HG03060 (cell line): Measurements from ENCODE around the gene OS9.

ENCODE experiments used
- ATAC-seq: cut with Tn5 transposase; IDR thresholded peaks from one replicate; pipeline ENCODE4 v1.9.1; 2021; ENCODE audit warnings: low read depth, moderate number of reproducible peaks; ENCODE audit not compliant: unreplicated experiment

OS9 gene

GRCh38 chr12:57735198-57735855 lies 41.4 kb downstream of the OS9 start:
- no peak for ATAC-seq

- ATAC-seq = no peak
Observed at GRCh38 chr12:57735952-57736740, 42.2 kb downstream of the OS9 start.

DNA sequence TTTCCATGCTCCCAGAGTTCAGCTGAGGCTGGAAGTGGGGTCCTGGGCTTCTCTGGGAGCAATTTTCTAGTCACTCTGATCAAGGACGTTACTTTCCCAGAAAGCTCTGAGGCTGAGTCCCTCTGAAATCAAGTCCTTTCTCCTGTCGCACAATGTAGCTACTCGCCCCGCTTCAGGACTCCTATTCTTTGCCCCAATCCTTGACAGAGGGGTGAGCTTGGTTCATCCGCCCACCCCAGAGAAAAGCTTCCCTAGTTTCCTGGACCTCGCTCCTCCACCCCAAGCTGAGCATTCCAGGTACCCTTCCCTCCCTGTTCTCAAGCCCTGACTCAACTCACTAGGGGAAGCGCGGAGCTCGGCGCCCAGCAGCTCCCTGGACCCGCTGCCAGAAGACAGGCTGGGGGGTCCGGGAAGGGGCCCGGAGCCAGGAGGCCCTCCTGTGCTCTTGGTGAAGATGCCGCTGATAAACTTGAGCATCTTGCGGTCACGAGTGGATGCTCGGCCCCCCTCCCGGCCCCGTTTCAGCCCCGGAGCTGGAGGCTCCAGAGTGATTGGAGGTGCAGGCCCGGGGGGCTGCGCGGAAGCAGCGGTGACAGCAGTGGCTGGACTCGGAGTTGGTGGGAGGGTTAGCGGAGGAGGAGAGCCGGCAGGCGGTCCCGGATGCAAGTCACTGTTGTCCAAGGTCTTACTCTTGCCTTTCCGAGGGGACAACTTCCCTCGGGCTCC lies 43.0 kb downstream of the OS9 start:
- ATAC-seq = no peak

GRCh38 chr12:57737467-57738460 lies 43.8 kb downstream of the OS9 start:
- ATAC-seq = no peak

- no peak for ATAC-seq
Observed at GRCh38 chr12:57738661-57739237, 44.8 kb downstream of the OS9 start, which contains the start of gene AGAP2. AGAP2 (minus strand) TSS chr12:57738742; CDS start chr12:57738246, 496 bp downstream.

- ATAC-seq = no peak
Observed at GRCh38 chr12:57739387-57739786, 45.5 kb downstream of the OS9 start.

DNA sequence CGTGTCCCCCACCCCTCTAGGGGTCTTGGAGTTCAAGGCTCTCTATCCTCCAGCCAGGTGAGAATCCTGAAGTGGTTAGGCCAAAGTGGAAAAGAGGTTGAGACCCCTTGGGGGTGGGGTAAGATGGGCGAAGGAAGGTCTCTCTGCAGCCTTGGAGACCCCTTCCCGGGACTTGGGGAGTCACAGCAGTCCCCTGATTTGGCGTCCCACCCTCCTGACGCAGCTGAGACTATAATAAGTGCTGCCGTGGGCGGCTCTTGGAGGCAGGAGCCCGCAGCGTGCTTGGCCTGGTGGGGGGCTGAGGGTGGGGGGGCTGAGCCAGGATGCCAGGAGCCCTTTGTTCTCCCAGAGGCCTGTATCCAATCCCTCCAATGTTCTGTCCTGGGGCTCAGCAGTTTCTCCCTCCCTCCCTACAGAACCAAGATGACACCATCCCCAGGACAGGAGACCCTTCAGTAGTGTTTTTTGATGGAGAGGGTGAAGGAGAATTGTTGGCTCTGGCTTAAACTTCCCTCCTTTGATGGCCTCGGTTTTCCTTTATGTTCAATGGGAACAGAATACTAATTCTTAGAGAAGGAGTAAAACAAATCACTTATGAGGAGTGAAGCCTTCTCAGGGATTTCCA lies 46.1 kb downstream of the OS9 start:
- no peak for ATAC-seq

- peak; percentile 34 for ATAC-seq
Observed at GRCh38 chr12:57740656-57741412, 46.9 kb downstream of the OS9 start.

- no peak for ATAC-seq
Observed at GRCh38 chr12:57741413-57741789, 47.5 kb downstream of the OS9 start.

DNA sequence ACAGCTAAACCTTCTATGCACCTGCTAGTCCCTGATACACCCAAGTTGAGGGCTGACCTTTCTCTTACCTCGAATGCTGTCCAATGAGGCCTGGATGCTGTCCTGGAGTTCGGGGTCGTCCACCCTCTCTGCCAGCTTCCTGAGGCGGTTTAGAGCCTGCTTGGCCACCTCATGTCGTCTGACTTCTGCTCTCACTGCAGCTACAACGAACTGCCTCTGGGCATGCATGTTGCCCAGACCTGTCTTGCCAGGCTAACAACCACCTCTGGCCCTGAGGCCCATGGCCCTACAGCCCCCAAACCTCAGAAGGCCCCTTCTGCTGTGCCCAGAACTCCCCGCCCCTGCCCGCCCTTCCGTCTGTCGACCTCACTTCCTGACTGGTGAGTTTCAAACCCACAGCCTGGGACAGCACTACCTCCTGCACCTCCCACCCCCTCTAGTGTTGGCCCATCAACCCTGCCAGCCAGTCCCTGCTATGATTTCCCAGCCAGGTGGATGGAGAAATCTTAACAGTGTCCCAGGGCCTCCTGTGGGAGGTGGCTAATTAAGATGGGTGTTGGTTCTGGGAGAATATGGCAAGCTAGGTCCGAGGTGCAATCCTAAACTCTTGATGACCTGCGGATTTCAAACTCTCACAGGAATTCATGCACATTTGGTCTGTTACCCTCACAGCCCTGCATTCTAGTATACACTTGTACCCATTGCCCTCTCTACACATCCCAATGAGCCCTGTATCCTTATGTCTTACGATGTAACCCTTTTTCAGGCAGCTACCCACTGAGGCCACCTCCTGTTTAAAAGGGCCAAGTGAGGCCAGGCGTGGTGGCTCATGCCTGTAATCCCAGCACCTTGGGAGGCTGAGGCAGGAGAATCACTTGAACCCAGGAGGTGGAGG lies 48.2 kb downstream of the OS9 start:
- peak; percentile 44 for ATAC-seq

DNA sequence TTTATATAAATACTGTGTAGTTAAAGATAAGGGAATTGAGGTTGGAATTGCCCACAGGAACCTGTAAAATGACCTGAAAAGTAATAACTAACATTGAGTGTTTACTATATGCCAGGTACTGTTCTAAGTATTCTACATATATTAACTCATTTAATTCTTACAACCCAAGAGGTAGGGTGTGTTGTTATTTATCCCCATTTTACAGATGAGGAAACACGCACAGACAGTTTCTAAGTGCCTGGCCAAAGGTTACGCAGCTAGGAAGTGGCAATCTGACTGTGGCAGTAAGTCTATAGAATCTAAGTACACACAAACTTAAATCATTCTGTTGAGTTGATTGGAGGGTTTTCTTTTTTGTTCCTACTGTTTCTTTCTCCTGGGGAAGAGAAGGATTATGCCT lies 49.8 kb downstream of the OS9 start:
- ATAC-seq = no peak

GRCh38 chr12:57744194-57744776 lies 50.4 kb downstream of the OS9 start:
- ATAC-seq = peak; percentile 3

GRCh38 chr12:57744777-57745484 lies 51.0 kb downstream of the OS9 start, which contains the start of gene TSPAN31:
TSPAN31 (plus strand) TSS chr12:57745039; CDS start chr12:57745155, 116 bp downstream.
- ATAC-seq = peak; percentile 79

DNA sequence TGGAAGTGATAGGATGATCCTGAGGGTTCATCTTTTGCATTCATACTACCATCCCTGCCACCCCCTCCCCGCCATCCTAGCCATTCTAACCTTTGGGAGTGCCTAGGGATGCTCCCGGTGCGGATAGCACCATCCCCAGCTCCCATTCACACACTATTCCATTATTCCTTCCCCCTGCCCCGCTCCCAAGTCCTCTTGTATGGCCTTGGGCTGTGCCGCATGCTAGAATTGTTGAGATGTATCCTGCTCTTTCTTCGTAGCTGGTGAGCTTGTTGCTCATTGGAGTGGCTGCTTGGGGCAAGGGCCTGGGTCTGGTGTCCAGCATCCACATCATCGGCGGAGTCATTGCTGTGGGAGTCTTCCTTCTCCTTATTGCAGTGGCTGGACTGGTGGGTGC lies 51.6 kb downstream of the OS9 start:
- no peak for ATAC-seq

DNA sequence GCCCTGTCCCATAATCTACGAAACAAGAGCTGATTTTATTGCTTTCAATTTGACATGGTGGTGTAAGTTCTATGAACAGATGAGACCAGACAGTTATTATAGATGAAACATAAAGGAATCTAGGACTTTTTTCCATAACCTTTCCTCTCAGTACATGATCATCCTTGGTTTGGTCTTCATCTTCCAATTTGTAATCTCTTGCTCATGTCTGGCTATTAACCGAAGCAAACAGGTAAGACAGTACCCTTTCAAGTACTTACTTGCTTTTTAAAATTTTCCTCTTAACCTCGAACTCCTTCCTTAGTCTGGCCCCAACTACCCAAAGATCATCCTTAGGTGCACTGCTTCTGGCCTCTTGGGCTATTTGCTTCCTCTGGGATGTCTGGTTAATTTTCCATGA lies 52.1 kb downstream of the OS9 start:
- ATAC-seq = no peak

DNA sequence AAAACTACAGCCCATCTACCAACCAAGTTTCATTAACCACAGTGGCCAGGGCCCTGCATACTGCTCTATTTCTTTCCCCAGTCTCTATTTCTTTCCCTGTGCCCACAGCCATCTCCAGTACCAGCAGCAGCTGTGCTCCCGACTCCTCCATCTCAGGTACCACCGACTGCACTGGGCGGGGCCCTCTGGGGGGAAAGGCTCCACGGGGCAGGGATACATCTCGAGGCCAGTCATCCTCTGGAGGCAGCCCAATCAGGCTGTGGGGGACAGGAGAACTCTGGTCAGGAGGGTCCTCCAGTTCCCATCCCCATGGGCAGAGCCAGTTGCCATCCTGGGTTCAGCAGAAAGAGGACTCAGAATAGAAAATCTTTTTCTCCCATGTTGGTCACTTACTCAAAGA lies 55.1 kb downstream of the OS9 start:
- no peak for ATAC-seq
